ENCODE data around the gene SGTB. TPM values are rescaled to one million over a fixed set of nuclear protein-coding genes. Genes with fewer than 3 reads are reported as not detected.
"Not testable (repeated sequence)": the region's sequence is repeated elsewhere in the genome, so short reads cannot be mapped to it uniquely, and the experiment has no call there.

SGTB gene
- total RNA-seq, 1 experiment from 2014 or later: 13.0 TPM

- no peak overlapping the region for H3K4me3 ChIP-seq (ENCODE audit: low read depth, low read length)
- ChIA-PET CTCF (no interaction called here), POLR2A (no interaction called here)
- H3K4me1 ChIP-seq: no peaks in the 10 kb centered on the region
- no peaks in the 10 kb centered on the region for H3K27me3 Mint-ChIP-seq (ENCODE audit: insufficient read depth, unreplicated experiment)
- no peak for DNase-seq
- BruUV-seq (replicated peaks): no TSS peak
- H3K9me3 ChIP-seq: no peaks in the 10 kb centered on the region
- H3K27me3 ChIP-seq (replicated peaks; ENCODE audit: control insufficient read depth, insufficient read depth, low read length): no peaks in the 10 kb centered on the region
- H3K4me1 Mint-ChIP-seq (ENCODE audit: low read depth, unreplicated experiment): peaks cover 6% of the 10 kb centered on the region
- peaks cover 5% of the 10 kb centered on the region for H3K36me3 Mint-ChIP-seq (ENCODE audit: insufficient read depth, unreplicated experiment)
- intact Hi-C loops (cut with micrococcal nuclease; ENCODE audit: unreplicated experiment): no loop called here
- H3K9me3 Mint-ChIP-seq (ENCODE audit: unreplicated experiment): no peaks in the 10 kb centered on the region
- no peak overlapping the region for H3K4me3 Mint-ChIP-seq (ENCODE audit: unreplicated experiment)
- H3K27ac Mint-ChIP-seq (ENCODE audit: unreplicated experiment): no peak overlapping the region
- peaks cover 1% of the 10 kb centered on the region; the same call in 1 of the 2 replicates for H3K36me3 ChIP-seq (ENCODE audit: control insufficient read depth, insufficient read depth, low read length)
- TF ChIP-seq CTCF (IDR thresholded peaks at IDR 0.05; ENCODE audit: insufficient read depth in 1 of 2, low read depth in 1 of 2, low read length in 1 of 2, severe bottlenecking in 1 of 2, unreplicated experiment in 1 of 2): no peak
Observed at GRCh38 chr5:65682148-65682547, 39.8 kb downstream of the SGTB start.

DNA sequence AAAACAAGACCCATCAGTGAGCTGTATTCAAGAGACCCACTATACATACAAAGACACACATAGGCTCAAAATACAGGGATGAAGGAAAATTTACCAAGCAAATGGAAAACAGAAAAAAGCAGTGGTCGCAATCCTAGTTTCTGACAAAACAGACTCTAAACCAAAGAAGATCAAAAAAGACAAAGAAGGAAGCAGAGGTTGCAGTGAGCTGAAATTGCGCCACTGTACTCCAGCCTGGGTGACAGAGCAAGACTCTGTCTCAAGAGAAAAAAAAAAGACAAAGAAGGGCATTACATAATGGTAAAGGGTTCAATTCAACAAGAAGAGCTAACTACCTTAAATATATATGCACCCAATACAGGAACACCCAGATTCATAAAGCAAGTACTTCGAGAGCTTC, 45.9 kb downstream of the SGTB start:
- CTCF ChIA-PET; H3K4me1 ChIP-seq; H3K36me3 ChIP-seq (ENCODE audit: control insufficient read depth, insufficient read depth, low read length); H3K4me3 Mint-ChIP-seq (ENCODE audit: unreplicated experiment); BruUV-seq (replicated peaks); H3K27me3 ChIP-seq (replicated peaks; ENCODE audit: control insufficient read depth, insufficient read depth, low read length); H3K27me3 Mint-ChIP-seq (ENCODE audit: insufficient read depth, unreplicated experiment); H3K36me3 Mint-ChIP-seq (ENCODE audit: insufficient read depth, unreplicated experiment); DNase-seq; H3K9me3 ChIP-seq; H3K4me1 Mint-ChIP-seq (ENCODE audit: low read depth, unreplicated experiment); POLR2A ChIA-PET; H3K4me3 ChIP-seq (ENCODE audit: low read depth, low read length); intact Hi-C loops (cut with micrococcal nuclease; ENCODE audit: unreplicated experiment); H3K9me3 Mint-ChIP-seq (ENCODE audit: unreplicated experiment); H3K27ac Mint-ChIP-seq (ENCODE audit: unreplicated experiment): not testable (repeated sequence)

DNA sequence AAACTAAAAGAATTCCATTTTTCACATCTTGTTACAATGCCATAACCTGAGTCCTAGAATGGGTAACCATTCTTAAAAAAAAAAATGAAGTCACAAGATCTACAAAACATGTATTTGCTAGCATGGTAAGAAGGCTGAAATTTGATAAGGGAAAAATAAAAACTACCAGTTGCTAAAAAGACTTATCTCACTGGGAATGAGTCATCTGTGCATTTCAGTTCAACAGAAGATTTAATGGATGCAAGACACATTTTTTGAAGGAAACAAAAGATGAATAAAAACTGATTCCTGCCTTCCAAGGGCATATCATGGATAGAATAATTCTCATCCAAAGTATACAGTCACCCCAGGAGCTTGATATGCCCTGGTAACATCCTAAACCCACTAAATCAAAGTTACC, 47.2 kb downstream of the SGTB start:
- H3K9me3 ChIP-seq: no peaks in the 10 kb centered on the region
- Mint-ChIP-seq H3K27me3 (ENCODE audit: insufficient read depth, unreplicated experiment) (no peaks in the 10 kb centered on the region), H3K9me3 (ENCODE audit: unreplicated experiment) (no peaks in the 10 kb centered on the region), H3K27ac (ENCODE audit: unreplicated experiment) (no peak overlapping the region), H3K4me3 (ENCODE audit: unreplicated experiment) (no peak overlapping the region), H3K36me3 (ENCODE audit: insufficient read depth, unreplicated experiment) (no peaks in the 10 kb centered on the region), H3K4me1 (ENCODE audit: low read depth, unreplicated experiment) (no peaks in the 10 kb centered on the region)
- H3K27me3 ChIP-seq (replicated peaks; ENCODE audit: control insufficient read depth, insufficient read depth, low read length): no peaks in the 10 kb centered on the region
- TF ChIP-seq CTCF (IDR thresholded peaks at IDR 0.05; ENCODE audit: insufficient read depth in 1 of 2, low read depth in 1 of 2, low read length in 1 of 2, severe bottlenecking in 1 of 2, unreplicated experiment in 1 of 2): no peak
- no TSS peak for BruUV-seq (replicated peaks)
- CTCF ChIA-PET: no interaction called here
- DNase-seq: no peak
- H3K4me1 ChIP-seq: no peaks in the 10 kb centered on the region
- intact Hi-C loops (cut with micrococcal nuclease; ENCODE audit: unreplicated experiment): no loop called here
- H3K36me3 ChIP-seq (ENCODE audit: control insufficient read depth, insufficient read depth, low read length): no peaks in the 10 kb centered on the region
- POLR2A ChIA-PET: no interaction called here
- no peak overlapping the region for H3K4me3 ChIP-seq (ENCODE audit: low read depth, low read length)

DNA sequence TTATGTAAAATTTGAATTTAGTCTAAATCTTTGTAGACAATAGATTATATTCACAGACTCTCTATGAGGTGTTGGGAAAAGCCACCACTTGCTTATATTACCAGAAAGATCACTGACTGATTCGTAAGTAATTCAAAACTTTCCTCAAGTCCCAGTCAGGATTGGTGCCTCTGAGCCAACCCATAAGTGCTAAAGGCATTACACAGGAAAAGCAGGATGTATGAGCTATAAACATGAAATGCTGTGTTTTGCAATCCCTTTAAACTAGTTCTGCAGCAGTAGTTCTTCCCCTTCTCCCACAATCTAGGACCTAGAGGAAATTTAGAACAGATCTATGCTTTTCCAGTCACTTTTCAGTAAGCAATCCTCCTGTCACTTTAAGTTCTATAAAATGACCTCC, 49.1 kb downstream of the SGTB start:
- CTCF ChIA-PET: interaction anchor here (0.5 kb wide), 1 partner anchor 1262 kb away, joined by 3 read pairs; no protein-coding TSS in a partner anchor
- intact Hi-C loops (cut with micrococcal nuclease; ENCODE audit: unreplicated experiment): no loop called here
- H3K4me3 Mint-ChIP-seq (ENCODE audit: unreplicated experiment): no peak overlapping the region
- Histone ChIP-seq H3K4me1 (no peaks in the 10 kb centered on the region), H3K9me3 (no peaks in the 10 kb centered on the region), H3K36me3 (ENCODE audit: control insufficient read depth, insufficient read depth, low read length) (no peaks in the 10 kb centered on the region), H3K4me3 (ENCODE audit: low read depth, low read length) (no peak overlapping the region), H3K27me3 (replicated peaks; ENCODE audit: control insufficient read depth, insufficient read depth, low read length) (no peaks in the 10 kb centered on the region)
- no peaks in the 10 kb centered on the region for H3K27me3 Mint-ChIP-seq (ENCODE audit: insufficient read depth, unreplicated experiment)
- no TSS peak for BruUV-seq (replicated peaks)
- no peak overlapping the region for H3K27ac Mint-ChIP-seq (ENCODE audit: unreplicated experiment)
- no peaks in the 10 kb centered on the region for H3K9me3 Mint-ChIP-seq (ENCODE audit: unreplicated experiment)
- DNase-seq: no peak
- H3K4me1 Mint-ChIP-seq (ENCODE audit: low read depth, unreplicated experiment): no peaks in the 10 kb centered on the region
- POLR2A ChIA-PET: no interaction called here
- TF ChIP-seq CTCF (IDR thresholded peaks at IDR 0.05; ENCODE audit: insufficient read depth in 1 of 2, low read depth in 1 of 2, low read length in 1 of 2, severe bottlenecking in 1 of 2, unreplicated experiment in 1 of 2): no peak
- H3K36me3 Mint-ChIP-seq (ENCODE audit: insufficient read depth, unreplicated experiment): no peaks in the 10 kb centered on the region
